ENCODE results near the gene CDIP1. TPM values are rescaled to one million over a fixed set of nuclear protein-coding genes. Genes with fewer than 3 reads are reported as not detected.
"Not testable (repeated sequence)": the region's sequence is repeated elsewhere in the genome, so short reads cannot be mapped to it uniquely, and the experiment has no call there.

Gene CDIP1
- 32.1 and 36.0 TPM in 2 replicates for total RNA-seq (2014; rRNA removed; shearing (Covaris generic))

- peaks cover 3% of the 10 kb centered on the region for H3K36me3 ChIP-seq (replicated peaks; ENCODE audit: control insufficient read depth, insufficient read depth, low read length)
- H3K4me3 ChIP-seq (ENCODE audit: insufficient read depth, low read depth, low read length) = peak within 1 kb of the TSS; percentile 88
- DNase-seq = peak; percentile 97
- H3K27me3 ChIP-seq (ENCODE audit: control insufficient read depth, insufficient read depth, low read length) = peaks cover 3% of the 10 kb centered on the region; the same call in 1 of the 2 replicates
These were observed at the start of gene CDIP1 for GRCh38 chr16:4538350-4539235. TSS of gene CDIP1 (minus strand) at chr16:4538773. CDS start at chr16:4514130, 24,643 bp downstream.

- H3K27me3 ChIP-seq (ENCODE audit: control insufficient read depth, insufficient read depth, low read length) = no peaks in the 10 kb centered on the region
- no peak overlapping the region for H3K4me3 ChIP-seq (ENCODE audit: insufficient read depth, low read depth, low read length)
- peak; percentile 13 for DNase-seq
- H3K36me3 ChIP-seq (replicated peaks; ENCODE audit: control insufficient read depth, insufficient read depth, low read length) = no peaks in the 10 kb centered on the region
These were observed 47.7 kb upstream of the CDIP1 start for GRCh38 chr16:4586291-4586690.

GRCh38 chr16:4583906-4584305 is 45.3 kb upstream of the CDIP1 start:
- DNase-seq = no peak
- Histone ChIP-seq H3K27me3 (ENCODE audit: control insufficient read depth, insufficient read depth, low read length) (no peaks in the 10 kb centered on the region), H3K36me3 (replicated peaks; ENCODE audit: control insufficient read depth, insufficient read depth, low read length) (no peaks in the 10 kb centered on the region), H3K4me3 (ENCODE audit: insufficient read depth, low read depth, low read length) (no peak overlapping the region)

GRCh38 chr16:4580250-4580649 is 41.7 kb upstream of the CDIP1 start:
- no peak overlapping the region for H3K4me3 ChIP-seq (ENCODE audit: insufficient read depth, low read depth, low read length)
- no peak for DNase-seq
- H3K27me3 ChIP-seq (ENCODE audit: control insufficient read depth, insufficient read depth, low read length) = no peaks in the 10 kb centered on the region
- H3K36me3 ChIP-seq (replicated peaks; ENCODE audit: control insufficient read depth, insufficient read depth, low read length) = no peaks in the 10 kb centered on the region

GRCh38 chr16:4578961-4579530 is 40.5 kb upstream of the CDIP1 start:
- DNase-seq = peak; percentile 43
- H3K4me3 ChIP-seq (ENCODE audit: insufficient read depth, low read depth, low read length) = no peak overlapping the region
- H3K27me3 ChIP-seq (ENCODE audit: control insufficient read depth, insufficient read depth, low read length) = no peaks in the 10 kb centered on the region
- no peaks in the 10 kb centered on the region for H3K36me3 ChIP-seq (replicated peaks; ENCODE audit: control insufficient read depth, insufficient read depth, low read length)

GRCh38 chr16:4576008-4576407 is 37.4 kb upstream of the CDIP1 start:
- Histone ChIP-seq H3K27me3 (ENCODE audit: control insufficient read depth, insufficient read depth, low read length) (no peaks in the 10 kb centered on the region), H3K4me3 (ENCODE audit: insufficient read depth, low read depth, low read length) (no peak overlapping the region), H3K36me3 (replicated peaks; ENCODE audit: control insufficient read depth, insufficient read depth, low read length) (no peaks in the 10 kb centered on the region)
- no peak for DNase-seq

GRCh38 chr16:4574919-4575705 is 36.5 kb upstream of the CDIP1 start:
- Histone ChIP-seq H3K4me3 (ENCODE audit: insufficient read depth, low read depth, low read length) (no peak overlapping the region), H3K36me3 (replicated peaks; ENCODE audit: control insufficient read depth, insufficient read depth, low read length) (no peaks in the 10 kb centered on the region), H3K27me3 (ENCODE audit: control insufficient read depth, insufficient read depth, low read length) (no peaks in the 10 kb centered on the region)
- DNase-seq = peak; percentile 81

- not testable (repeated sequence) for H3K4me3 ChIP-seq (ENCODE audit: insufficient read depth, low read depth, low read length); H3K36me3 ChIP-seq (replicated peaks; ENCODE audit: control insufficient read depth, insufficient read depth, low read length); H3K27me3 ChIP-seq (ENCODE audit: control insufficient read depth, insufficient read depth, low read length); DNase-seq
These were observed 35.4 kb upstream of the CDIP1 start for GRCh38 chr16:4573926-4574325.

GRCh38 chr16:4572715-4573114 is 34.1 kb upstream of the CDIP1 start:
- H3K27me3 ChIP-seq (ENCODE audit: control insufficient read depth, insufficient read depth, low read length) = no peaks in the 10 kb centered on the region
- no peak overlapping the region for H3K4me3 ChIP-seq (ENCODE audit: insufficient read depth, low read depth, low read length)
- no peaks in the 10 kb centered on the region for H3K36me3 ChIP-seq (replicated peaks; ENCODE audit: control insufficient read depth, insufficient read depth, low read length)
- no peak for DNase-seq

GRCh38 chr16:4570688-4571321 is 32.2 kb upstream of the CDIP1 start:
- peak; percentile 70 for DNase-seq
- Histone ChIP-seq H3K27me3 (ENCODE audit: control insufficient read depth, insufficient read depth, low read length) (no peaks in the 10 kb centered on the region), H3K4me3 (ENCODE audit: insufficient read depth, low read depth, low read length) (no peak overlapping the region), H3K36me3 (replicated peaks; ENCODE audit: control insufficient read depth, insufficient read depth, low read length) (no peaks in the 10 kb centered on the region)

GRCh38 chr16:4570086-4570485 is 31.5 kb upstream of the CDIP1 start:
- no peak overlapping the region for H3K4me3 ChIP-seq (ENCODE audit: insufficient read depth, low read depth, low read length)
- H3K27me3 ChIP-seq (ENCODE audit: control insufficient read depth, insufficient read depth, low read length) = no peaks in the 10 kb centered on the region
- no peak for DNase-seq
- H3K36me3 ChIP-seq (replicated peaks; ENCODE audit: control insufficient read depth, insufficient read depth, low read length) = no peaks in the 10 kb centered on the region

- Histone ChIP-seq H3K36me3 (replicated peaks; ENCODE audit: control insufficient read depth, insufficient read depth, low read length) (no peaks in the 10 kb centered on the region), H3K4me3 (ENCODE audit: insufficient read depth, low read depth, low read length) (no peak overlapping the region), H3K27me3 (ENCODE audit: control insufficient read depth, insufficient read depth, low read length) (no peaks in the 10 kb centered on the region)
- DNase-seq = no peak
These were observed 27.6 kb upstream of the CDIP1 start for GRCh38 chr16:4566144-4566543.

GRCh38 chr16:4564661-4565267 is 26.2 kb upstream of the CDIP1 start:
- no peaks in the 10 kb centered on the region for H3K36me3 ChIP-seq (replicated peaks; ENCODE audit: control insufficient read depth, insufficient read depth, low read length)
- H3K27me3 ChIP-seq (ENCODE audit: control insufficient read depth, insufficient read depth, low read length) = no peaks in the 10 kb centered on the region

GRCh38 chr16:4561596-4561995 is 23.0 kb upstream of the CDIP1 start:
- no peaks in the 10 kb centered on the region for H3K36me3 ChIP-seq (replicated peaks; ENCODE audit: control insufficient read depth, insufficient read depth, low read length)
- H3K27me3 ChIP-seq (ENCODE audit: control insufficient read depth, insufficient read depth, low read length) = no peaks in the 10 kb centered on the region
- no peak for DNase-seq
- no peak overlapping the region for H3K4me3 ChIP-seq (ENCODE audit: insufficient read depth, low read depth, low read length)

More at GRCh38 chr16:4564661-4565267, 26.2 kb upstream of the CDIP1 start:
- no peak for DNase-seq
- H3K4me3 ChIP-seq (ENCODE audit: insufficient read depth, low read depth, low read length) = no peak overlapping the region

Data from H7 (cell line).